T-cell (primary cell): Measurements from ENCODE around the gene ANKRD22. TPM values are rescaled to one million over a fixed set of nuclear protein-coding genes. Genes with fewer than 3 reads are reported as not detected.

Experiments
- ATAC-seq, 4 experiments: fragments of 200-7000 bp in 3 of 4; fragments of 150-1000 bp in 1 of 4; cut with Tn5 transposase; replicated peaks in 1 of 4; 1 replicate in 3 of 4; 2 replicates in 1 of 4; pipeline ENCODE4 v1.10.0; 2021; ENCODE audit warnings: moderate library complexity in 3 of 4, mild to moderate bottlenecking in 2 of 4, moderate number of reproducible peaks in 1 of 4
- CTCF ChIA-PET, 2 donors: fragments of 300-600 bp; sonication (Branson Sonifier 250); formaldehyde crosslinking; loops; one replicate each; lab custom pipeline; 2022; ENCODE audit warnings: antibody characterized with exemption in 2 of 2; lab: Charles Lee
- POLR2A ChIA-PET, 2 donors: fragments of 300-600 bp; sonication (Branson Sonifier 250); formaldehyde crosslinking; loops; one replicate each; lab custom pipeline; 2022; ENCODE audit warnings: antibody characterized with exemption in 2 of 2; lab: Charles Lee
- DNase-seq, 35 experiments: peaks; one replicate each; pipeline versions ENCODE4 v3.0.0 to v3.0.0-alpha.2; 2013 to 2023
- H3K27ac ChIP-seq: one replicate; pipeline ENCODE4 v1.5.1; 2013; ENCODE audit warnings: low read length
- H3K27me3 ChIP-seq, 2 experiments: replicated peaks in 1 of 2; 1 replicate in 1 of 2; 2 replicates in 1 of 2; pipeline versions ENCODE4 v1.6.1 to v1.7.0; 2013; ENCODE audit warnings: low read length in 1 of 2, mixed read lengths in 1 of 2; ENCODE audit not compliant: control insufficient read depth in 2 of 2, insufficient read depth in 2 of 2; ENCODE audit errors: extremely low read depth in 1 of 2
- H3K36me3 ChIP-seq, 2 donors: 1 replicate in 1 of 2; 2 replicates in 1 of 2; pipeline versions ENCODE4 v1.6.1 to v1.7.0; 2013; ENCODE audit warnings: low read length in 1 of 2; ENCODE audit not compliant: control insufficient read depth in 2 of 2, insufficient read depth in 1 of 2; ENCODE audit errors: extremely low read depth in 1 of 2
- H3K4me1 ChIP-seq, 2 experiments: 1 replicate in 1 of 2; 2 replicates in 1 of 2; pipeline versions ENCODE4 v1.6.1 to v1.7.0; 2013; ENCODE audit warnings: low read length in 2 of 2, mixed read lengths in 1 of 2; ENCODE audit not compliant: insufficient read depth in 2 of 2, control insufficient read depth in 1 of 2; ENCODE audit errors: extremely low read depth in 1 of 2
- H3K4me3 ChIP-seq, 2 donors: 1 replicate in 1 of 2; 2 replicates in 1 of 2; pipeline versions ENCODE4 v1.5.1 to v1.7.0; 2013; ENCODE audit warnings: mild to moderate bottlenecking in 2 of 2, low read length in 1 of 2, moderate library complexity in 1 of 2; ENCODE audit not compliant: control insufficient read depth in 1 of 2; ENCODE audit errors: extremely low read depth in 1 of 2
- H3K9me3 ChIP-seq: 2 replicates; pipeline ENCODE4 v1.7.0; 2013
- H3K27ac Mint-ChIP-seq, 2 donors: one replicate each; pipeline ENCODE4 v1.8.0; 2020 to 2021; ENCODE audit warnings: mild to moderate bottlenecking in 2 of 2, mixed read lengths in 2 of 2
- H3K27me3 Mint-ChIP-seq, 2 donors: one replicate each; pipeline ENCODE4 v1.8.0; 2021 to 2022; ENCODE audit warnings: mixed read lengths in 2 of 2
- H3K36me3 Mint-ChIP-seq: one replicate; pipeline ENCODE4 v1.8.0; 2021; ENCODE audit warnings: mixed read lengths
- H3K4me1 Mint-ChIP-seq, 3 donors: one replicate each; pipeline ENCODE4 v1.8.0; 2020 to 2022; ENCODE audit warnings: mixed read lengths in 3 of 3, mild to moderate bottlenecking in 1 of 3
- H3K4me3 Mint-ChIP-seq, 3 donors: one replicate each; pipeline ENCODE4 v1.8.0; 2020 to 2022; ENCODE audit warnings: mild to moderate bottlenecking in 3 of 3, mixed read lengths in 3 of 3, moderate library complexity in 3 of 3
- H3K9me3 Mint-ChIP-seq, 3 donors: one replicate each; pipeline ENCODE4 v1.8.0; 2020 to 2022; ENCODE audit warnings: mixed read lengths in 3 of 3
- WGBS: methylation state at CpG from one replicate; pipeline ENCODE4 v1.1.5; 2013; ENCODE audit warnings: missing lambda C conversion rate; ENCODE audit not compliant: insufficient coverage; 5-methylcytosine and 5-hydroxymethylcytosine counted together
- total RNA-seq, 35 experiments: library from RNA in 6 of 35; stranded (reverse) in 6 of 35; fragments of 120-200 nt in 1 of 35; gene quantifications; one replicate each; pipeline versions ENCODE4 v1.2.1 to v1.2.4 and lab custom pipeline; 2013 to 2026

The ANKRD22 gene
- total RNA-seq, 5 donors from 2014 or later (not counting 1 experiment from before 2014, with no cell fraction given): not detected

- no peak overlapping the region for H3K4me3 Mint-ChIP-seq
- peaks cover 0 to 4% (median 0%) of the 10 kb centered on the region in 3 donors for H3K9me3 Mint-ChIP-seq
- no peak for ATAC-seq
- ChIA-PET POLR2A (interaction anchor here in 1 of 2 donors (0.6 kb wide), 1 partner anchor 101 kb away, joined by 3 read pairs; no protein-coding TSS in a partner anchor), CTCF (interaction anchor here (0.6 to 2.6 kb wide), 9 partner anchors 10 to 432 kb away, joined by 3 to 20 read pairs (median 5); partner anchors contain the start of gene STAMBPL1 (in 1 of the 2))
- peaks cover 53 to 56% (median 54%) of the 10 kb centered on the region in 3 donors for H3K4me1 Mint-ChIP-seq
- Histone ChIP-seq H3K4me3 (no peak overlapping the region), H3K36me3 (no peaks in the 10 kb centered on the region), H3K27ac (no peak overlapping the region), H3K9me3 (no peaks in the 10 kb centered on the region), H3K27me3 (no peaks in the 10 kb centered on the region), H3K4me1 (peaks cover 10 to 34% of the 10 kb centered on the region in 2 experiments)
- no peaks in the 10 kb centered on the region for H3K36me3 Mint-ChIP-seq
- DNase-seq: no peak
- no peaks in the 10 kb centered on the region for H3K27me3 Mint-ChIP-seq
- H3K27ac Mint-ChIP-seq: no peak overlapping the region
These were observed 30.8 kb downstream of the ANKRD22 start for GRCh38 chr10:88820748-88821401.

- H3K9me3 Mint-ChIP-seq: peaks cover 0 to 4% (median 0%) of the 10 kb centered on the region in 3 donors
- DNase-seq (no peak), ATAC-seq (no peak)
- H3K4me1 Mint-ChIP-seq: peaks cover 50 to 54% (median 54%) of the 10 kb centered on the region in 3 donors
- CTCF ChIA-PET: interaction anchor here in 1 of 2 donors (1.1 kb wide), 1 partner anchor 17 kb away, joined by 4 read pairs; no protein-coding TSS in a partner anchor
- POLR2A ChIA-PET: interaction anchor here in 1 of 2 donors (0.5 kb wide), 1 partner anchor 534 kb away, joined by 3 read pairs; no protein-coding TSS in a partner anchor
- no peaks in the 10 kb centered on the region for H3K27me3 Mint-ChIP-seq
- no peaks in the 10 kb centered on the region for H3K27me3 ChIP-seq
- no peaks in the 10 kb centered on the region for H3K9me3 ChIP-seq
- H3K27ac Mint-ChIP-seq: peak overlapping the region in 1 of 2 donors; percentile 2
- H3K36me3 ChIP-seq: no peaks in the 10 kb centered on the region
- no CpG with 5 or more reads among the region's 3 CpGs for WGBS
- H3K4me1 ChIP-seq: peaks cover 0 to 34% of the 10 kb centered on the region in 2 experiments
- no peak overlapping the region for H3K4me3 Mint-ChIP-seq
- no peak overlapping the region for H3K27ac ChIP-seq
- no peaks in the 10 kb centered on the region for H3K36me3 Mint-ChIP-seq
- no peak overlapping the region for H3K4me3 ChIP-seq
These were observed 32.4 kb downstream of the ANKRD22 start for GRCh38 chr10:88819290-88819689.

GRCh38 chr10:88813200-88813599 is 38.4 kb downstream of the ANKRD22 start:
- ChIA-PET CTCF (interaction anchor here in 1 of 2 donors (0.6 to 1.1 kb wide), 2 partner anchors 21 to 173 kb away, joined by 3 read pairs; no protein-coding TSS in a partner anchor), POLR2A (no interaction called here)
- DNase-seq (no peak), ATAC-seq (no peak)
- Mint-ChIP-seq H3K27ac (no peak overlapping the region), H3K4me1 (peaks cover 32 to 47% (median 38%) of the 10 kb centered on the region in 3 donors), H3K9me3 (no peaks in the 10 kb centered on the region), H3K27me3 (no peaks in the 10 kb centered on the region), H3K36me3 (no peaks in the 10 kb centered on the region), H3K4me3 (no peak overlapping the region)
- H3K4me3 ChIP-seq: no peak overlapping the region
- H3K9me3 ChIP-seq: no peaks in the 10 kb centered on the region
- H3K36me3 ChIP-seq: no peaks in the 10 kb centered on the region
- peaks cover 3 to 21% of the 10 kb centered on the region in 2 experiments for H3K4me1 ChIP-seq
- H3K27ac ChIP-seq: no peak overlapping the region
- WGBS: no CpG with 5 or more reads among the region's 6 CpGs
- no peaks in the 10 kb centered on the region for H3K27me3 ChIP-seq

GRCh38 chr10:88810196-88810961 is 41.3 kb downstream of the ANKRD22 start:
- H3K4me1 ChIP-seq: peaks cover 3 to 10% of the 10 kb centered on the region in 2 experiments
- no peak overlapping the region for H3K27ac Mint-ChIP-seq
- no peaks in the 10 kb centered on the region for H3K36me3 ChIP-seq
- no peaks in the 10 kb centered on the region for H3K27me3 ChIP-seq
- ChIA-PET CTCF (interaction anchor here (0.6 to 2.5 kb wide), 22 partner anchors 11 to 1299 kb away, joined by 3 to 9 read pairs (median 4); no protein-coding TSS in a partner anchor), POLR2A (no interaction called here)
- DNase-seq (peak in 23 of 35 experiments; percentile 3 to 72 (median 20)), ATAC-seq (peak; percentile 60 to 80 (median 68))
- no peaks in the 10 kb centered on the region for H3K27me3 Mint-ChIP-seq
- peaks cover 19 to 35% (median 25%) of the 10 kb centered on the region in 3 donors for H3K4me1 Mint-ChIP-seq
- H3K4me3 ChIP-seq: no peak overlapping the region
- H3K36me3 Mint-ChIP-seq: no peaks in the 10 kb centered on the region
- 81% methylated on average over 3 of the region's 5 CpGs for WGBS
- no peak overlapping the region for H3K27ac ChIP-seq
- H3K9me3 Mint-ChIP-seq: no peaks in the 10 kb centered on the region
- H3K9me3 ChIP-seq: no peaks in the 10 kb centered on the region
- H3K4me3 Mint-ChIP-seq: no peak overlapping the region

GRCh38 chr10:88809621-88810020 is 42.0 kb downstream of the ANKRD22 start:
- H3K27ac Mint-ChIP-seq: no peak overlapping the region

GRCh38 chr10:88805924-88806323 is 45.7 kb downstream of the ANKRD22 start:
- Histone ChIP-seq H3K4me3 (no peak overlapping the region), H3K9me3 (no peaks in the 10 kb centered on the region), H3K27ac (no peak overlapping the region), H3K27me3 (no peaks in the 10 kb centered on the region), H3K4me1 (peaks cover 2 to 3% of the 10 kb centered on the region in 2 experiments), H3K36me3 (no peaks in the 10 kb centered on the region)
- no peaks in the 10 kb centered on the region for H3K27me3 Mint-ChIP-seq
- no peak overlapping the region for H3K4me3 Mint-ChIP-seq
- ATAC-seq (no peak), DNase-seq (no peak)
- H3K9me3 Mint-ChIP-seq: no peaks in the 10 kb centered on the region
- WGBS: 85% methylated on average over 3 of the region's 3 CpGs
- H3K4me1 Mint-ChIP-seq: peaks cover 10 to 12% (median 12%) of the 10 kb centered on the region in 3 donors
- H3K36me3 Mint-ChIP-seq: no peaks in the 10 kb centered on the region
- CTCF ChIA-PET: no interaction called here
- POLR2A ChIA-PET: no interaction called here
- no peak overlapping the region for H3K27ac Mint-ChIP-seq

More at GRCh38 chr10:88809621-88810020, 42.0 kb downstream of the ANKRD22 start:
- Mint-ChIP-seq H3K4me1 (peaks cover 13 to 28% (median 19%) of the 10 kb centered on the region in 3 donors), H3K4me3 (no peak overlapping the region), H3K27me3 (no peaks in the 10 kb centered on the region), H3K36me3 (no peaks in the 10 kb centered on the region), H3K9me3 (no peaks in the 10 kb centered on the region)
- POLR2A ChIA-PET: no interaction called here
- H3K4me3 ChIP-seq: no peak overlapping the region
- no peak overlapping the region for H3K27ac ChIP-seq
- WGBS: 82% methylated on average over 2 of the region's 4 CpGs
- H3K27me3 ChIP-seq: no peaks in the 10 kb centered on the region
- no peak for DNase-seq
- no peaks in the 10 kb centered on the region for H3K36me3 ChIP-seq
- no peaks in the 10 kb centered on the region for H3K9me3 ChIP-seq
- peaks cover 3 to 4% of the 10 kb centered on the region in 2 experiments for H3K4me1 ChIP-seq
- ATAC-seq: no peak
- CTCF ChIA-PET: interaction anchor here (0.9 to 2.5 kb wide), 5 partner anchors 15 to 946 kb away, joined by 3 to 9 read pairs (median 3); partner anchors contain the start of genes KLLN (in 1 of the 2) and PTEN (in 1 of the 2)
